HG03066 (cell line): Measurements from ENCODE around the gene ANAPC7.
"Not testable (repeated sequence)": the region's sequence is repeated elsewhere in the genome, so short reads cannot be mapped to it uniquely, and the experiment has no call there.

Experiments used
- ATAC-seq: cut with Tn5 transposase; IDR thresholded peaks from one replicate; pipeline ENCODE4 v1.9.1; 2021; ENCODE audit warnings: low read depth; ENCODE audit not compliant: unreplicated experiment

ANAPC7 gene

GRCh38 chr12:110378131-110378790 is 25.2 kb downstream of the ANAPC7 start:
- ATAC-seq = not testable (repeated sequence)

GRCh38 chr12:110373962-110374611 is 29.4 kb downstream of the ANAPC7 start:
- ATAC-seq = no peak

- ATAC-seq = no peak
Measured at GRCh38 chr12:110373425-110373824, 30.1 kb downstream of the ANAPC7 start.

GRCh38 chr12:110373025-110373424 is 30.5 kb downstream of the ANAPC7 start:
- ATAC-seq = no peak

- no peak for ATAC-seq
Measured at GRCh38 chr12:110372056-110372425, 31.5 kb downstream of the ANAPC7 start.

GRCh38 chr12:110371408-110372055 is 32.0 kb downstream of the ANAPC7 start:
- peak; percentile 67 for ATAC-seq

- peak; percentile 27 for ATAC-seq
Measured at GRCh38 chr12:110370732-110371231, 32.7 kb downstream of the ANAPC7 start.

- no peak for ATAC-seq
Measured at GRCh38 chr12:110369992-110370391, 33.5 kb downstream of the ANAPC7 start.

- no peak for ATAC-seq
Measured at GRCh38 chr12:110367181-110367864, 36.2 kb downstream of the ANAPC7 start.

- ATAC-seq = no peak
Measured at GRCh38 chr12:110366321-110367142, 37.0 kb downstream of the ANAPC7 start.

- no peak for ATAC-seq
Measured at GRCh38 chr12:110365489-110366320, 37.8 kb downstream of the ANAPC7 start.

GRCh38 chr12:110361216-110361615 is 42.3 kb downstream of the ANAPC7 start:
- ATAC-seq = no peak

GRCh38 chr12:110358384-110359097 is 45.0 kb downstream of the ANAPC7 start:
- not testable (repeated sequence) for ATAC-seq

- ATAC-seq = no peak
Measured at GRCh38 chr12:110355073-110355472, 48.4 kb downstream of the ANAPC7 start.

GRCh38 chr12:110354172-110354780 is 49.2 kb downstream of the ANAPC7 start:
- ATAC-seq = no peak

- no peak for ATAC-seq
Measured at GRCh38 chr12:110353211-110353965, 50.1 kb downstream of the ANAPC7 start.

- ATAC-seq = no peak
Measured at GRCh38 chr12:110352401-110352800, 51.1 kb downstream of the ANAPC7 start.

GRCh38 chr12:110351119-110351518 is 52.4 kb downstream of the ANAPC7 start:
- no peak for ATAC-seq
